ENCODE data around the gene NEK4. TPM values are rescaled to one million over a fixed set of nuclear protein-coding genes. Genes with fewer than 3 reads are reported as not detected.
A peak's percentile ranks its signal among the peaks of the same experiment; 100 is the strongest.
"Not testable (repeated sequence)": the region's sequence is repeated elsewhere in the genome, so short reads cannot be mapped to it uniquely, and the experiment has no call there.

Gene NEK4
- total and polyA plus RNA-seq, 12 donors = 4.9 to 43.9 (median 27.4) TPM

DNA sequence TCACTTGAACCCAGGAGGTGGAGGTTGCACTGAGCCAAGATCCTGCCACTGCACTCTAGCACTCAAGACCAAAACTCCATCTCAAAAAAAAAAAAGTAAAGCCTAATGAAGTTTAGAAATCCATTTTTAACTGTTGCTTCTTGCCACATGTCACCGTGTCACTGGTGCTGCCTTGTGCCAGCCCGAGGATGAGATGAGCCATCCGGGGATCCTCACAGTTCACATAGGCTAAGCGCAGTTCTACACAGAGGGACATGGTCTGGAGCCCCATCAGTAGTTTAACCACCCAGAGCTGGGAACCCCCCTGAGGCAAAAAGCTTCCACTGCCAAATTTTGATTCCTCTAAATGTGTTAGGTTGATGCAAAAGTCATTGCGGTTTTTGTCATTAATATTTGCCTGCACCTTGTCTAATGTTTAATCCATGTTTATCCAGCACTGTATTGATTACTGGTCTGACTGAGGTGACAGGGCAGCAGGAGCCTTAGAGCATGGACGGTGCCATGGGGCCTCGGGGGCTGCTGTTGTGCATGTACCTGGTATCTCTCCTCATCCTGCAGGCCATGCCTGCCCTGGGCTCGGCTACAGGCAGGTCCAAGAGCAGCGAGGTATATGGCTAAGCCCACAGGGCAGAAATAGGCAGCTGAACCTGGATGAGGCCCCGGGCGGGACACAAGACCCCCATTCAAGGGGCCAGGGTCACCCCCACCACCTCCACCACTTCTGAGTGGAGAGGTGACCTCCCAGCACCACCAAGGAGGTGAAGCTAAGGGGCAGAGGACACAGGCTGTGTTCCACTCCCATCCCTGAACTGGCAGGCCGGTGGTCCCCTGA is 6.6 kb upstream of the NEK4 start, which contains the start of gene ITIH1:
TSS of gene ITIH1 (plus strand) at position 473 of the 832 bp plus-strand sequence. CDS start at position 490, 17 bp downstream.
- H3K4me3 ChIP-seq = no peak within 1 kb of the TSS
- TF ChIP-seq CTCF (IDR thresholded peaks at IDR 0.05) (no peak), POLR2A (IDR thresholded peaks at IDR 0.05) (no peak)
- peak in 2 of 7 donors; percentile 6 to 30 for DNase-seq
- WGBS, 4 donors = 76 to 86% (median 86%) methylated on average over 11 to 12 of the region's 12 CpGs
- no peaks in the 10 kb centered on the region for H3K9me3 ChIP-seq (replicated peaks in 1 of 3)
- H3K27me3 ChIP-seq = no peaks in the 10 kb centered on the region
- no peak within 1 kb of the TSS for H3K27ac ChIP-seq
- intact Hi-C loops (cut with DNase I) = no loop called here
- no peaks in the 10 kb centered on the region for H3K4me1 ChIP-seq (replicated peaks in 1 of 2)
- no peaks in the 10 kb centered on the region for H3K36me3 ChIP-seq (replicated peaks in 1 of 2)

GRCh38 chr3:52776486-52776885 is 5.7 kb upstream of the NEK4 start:
- H3K36me3 ChIP-seq (replicated peaks in 1 of 2); intact Hi-C loops (cut with DNase I); H3K4me3 ChIP-seq; H3K4me1 ChIP-seq (replicated peaks in 1 of 2); DNase-seq; H3K27ac ChIP-seq; H3K9me3 ChIP-seq (replicated peaks in 1 of 3); H3K27me3 ChIP-seq: not testable (repeated sequence)
- WGBS, 4 donors = 77 to 82% (median 80%) methylated on average over 6 of the region's 6 CpGs

DNA sequence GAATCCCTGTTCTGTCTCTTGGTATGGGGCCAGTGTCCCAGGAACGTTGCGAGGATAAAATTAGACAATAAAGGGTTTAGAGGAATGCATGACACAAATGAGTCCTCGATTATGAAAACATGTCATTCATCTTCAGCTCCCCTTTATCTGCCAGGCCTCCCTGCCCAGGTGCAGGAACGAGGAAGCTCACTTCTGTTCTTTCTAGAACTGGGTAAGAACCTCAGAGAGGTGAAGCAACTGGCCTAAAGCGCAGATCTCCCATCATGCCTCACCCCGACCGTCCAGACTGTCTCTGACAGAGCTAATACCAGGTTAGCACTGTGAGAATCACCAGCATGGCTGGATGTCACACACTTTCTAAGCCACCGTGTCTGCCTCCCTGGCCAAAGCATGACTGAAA is 5.1 kb upstream of the NEK4 start:
- no peaks in the 10 kb centered on the region for H3K9me3 ChIP-seq (replicated peaks in 1 of 3)
- intact Hi-C loops (cut with DNase I) = no loop called here
- H3K36me3 ChIP-seq (replicated peaks in 1 of 2) = no peaks in the 10 kb centered on the region
- peak in 1 of 7 donors; percentile 27 for DNase-seq
- no peak overlapping the region for H3K27ac ChIP-seq
- 61 to 68% (median 61%) methylated on average over 8 of the region's 8 CpGs for WGBS, 4 donors
- no peak overlapping the region for H3K4me3 ChIP-seq
- H3K4me1 ChIP-seq (replicated peaks in 1 of 2) = peaks cover 0 to 5% of the 10 kb centered on the region in 2 donors
- no peak for TF ChIP-seq CTCF (IDR thresholded peaks at IDR 0.05)
- no peak for TF ChIP-seq POLR2A (IDR thresholded peaks at IDR 0.05)
- H3K27me3 ChIP-seq = no peaks in the 10 kb centered on the region

- H3K27ac ChIP-seq = no peak overlapping the region
- no peaks in the 10 kb centered on the region for H3K27me3 ChIP-seq
- peak in 5 of 7 donors; percentile 12 to 52 (median 26) for DNase-seq
- 43 to 54% (median 47%) methylated on average over 5 to 6 of the region's 6 CpGs for WGBS, 4 donors
- intact Hi-C loops (cut with DNase I) = no loop called here
- peaks cover 0 to 5% of the 10 kb centered on the region in 2 donors for H3K4me1 ChIP-seq (replicated peaks in 1 of 2)
- no peak overlapping the region for H3K4me3 ChIP-seq
- no peaks in the 10 kb centered on the region for H3K36me3 ChIP-seq (replicated peaks in 1 of 2)
- H3K9me3 ChIP-seq (replicated peaks in 1 of 3) = no peaks in the 10 kb centered on the region
- TF ChIP-seq POLR2A (IDR thresholded peaks at IDR 0.05) = no peak
- no peak for TF ChIP-seq CTCF (IDR thresholded peaks at IDR 0.05)
These were observed 4.4 kb upstream of the NEK4 start for GRCh38 chr3:52774901-52775864.

Data from adrenal gland (tissue), 12 donors.